Urothelium cell line (cell line): ENCODE measurements around the gene NCEH1.
"Not testable (repeated sequence)": the region's sequence is repeated elsewhere in the genome, so short reads cannot be mapped to it uniquely, and the experiment has no call there.

Experiments
- DNase-seq: peaks from one replicate; pipeline ENCODE4 v3.0.0; 2011; ENCODE audit warnings: low spot score, mixed read lengths
- FAIRE-seq: peaks from 2 replicates; lab custom pipeline; 2011; peaks lifted over from hg19 to GRCh38; lab: Jason Lieb, UNC

The NCEH1 gene, protein sequence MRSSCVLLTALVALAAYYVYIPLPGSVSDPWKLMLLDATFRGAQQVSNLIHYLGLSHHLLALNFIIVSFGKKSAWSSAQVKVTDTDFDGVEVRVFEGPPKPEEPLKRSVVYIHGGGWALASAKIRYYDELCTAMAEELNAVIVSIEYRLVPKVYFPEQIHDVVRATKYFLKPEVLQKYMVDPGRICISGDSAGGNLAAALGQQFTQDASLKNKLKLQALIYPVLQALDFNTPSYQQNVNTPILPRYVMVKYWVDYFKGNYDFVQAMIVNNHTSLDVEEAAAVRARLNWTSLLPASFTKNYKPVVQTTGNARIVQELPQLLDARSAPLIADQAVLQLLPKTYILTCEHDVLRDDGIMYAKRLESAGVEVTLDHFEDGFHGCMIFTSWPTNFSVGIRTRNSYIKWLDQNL

DNA sequence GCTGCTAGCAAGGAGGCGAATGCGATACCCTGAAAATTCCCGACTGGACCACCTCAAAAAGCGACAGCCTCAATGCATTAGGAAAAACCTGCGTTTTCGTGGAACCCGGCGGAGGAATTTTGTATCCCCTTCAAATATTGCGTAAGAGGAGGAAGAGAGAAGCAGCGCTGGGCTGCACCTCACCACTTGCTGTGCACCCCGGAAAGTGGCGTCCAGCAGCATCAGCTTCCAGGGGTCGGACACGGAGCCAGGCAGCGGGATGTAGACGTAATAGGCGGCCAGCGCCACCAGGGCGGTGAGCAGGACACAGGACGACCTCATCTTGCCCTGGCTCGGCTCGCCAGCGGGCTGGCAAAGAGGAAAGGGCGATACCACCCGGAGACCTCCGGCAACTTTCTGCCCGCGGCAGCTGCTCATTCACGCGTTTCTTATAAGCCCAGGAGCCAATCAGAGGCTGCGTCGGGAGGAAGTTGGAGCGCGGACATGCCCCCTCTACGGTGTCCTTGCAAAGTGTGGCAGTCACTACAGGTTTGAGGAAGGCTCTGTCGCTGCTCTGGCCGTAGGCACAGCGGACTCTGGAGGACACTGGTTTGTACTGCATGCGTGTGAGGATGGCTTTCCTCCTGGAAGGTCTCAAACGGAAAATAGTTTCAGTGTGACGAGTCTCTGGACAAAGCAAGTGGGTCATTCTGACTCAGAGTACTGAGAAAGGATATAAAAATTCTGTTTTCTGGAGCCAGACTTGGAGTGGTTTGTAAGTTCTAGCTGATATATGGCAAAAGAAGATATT is at the start of gene NCEH1:
TSS of gene NCEH1 (minus strand) at position 404 of the 790 bp plus-strand sequence. CDS start at position 321, 83 bp downstream.
- FAIRE-seq = peak; percentile 23
- DNase-seq = peak; percentile 91

DNA sequence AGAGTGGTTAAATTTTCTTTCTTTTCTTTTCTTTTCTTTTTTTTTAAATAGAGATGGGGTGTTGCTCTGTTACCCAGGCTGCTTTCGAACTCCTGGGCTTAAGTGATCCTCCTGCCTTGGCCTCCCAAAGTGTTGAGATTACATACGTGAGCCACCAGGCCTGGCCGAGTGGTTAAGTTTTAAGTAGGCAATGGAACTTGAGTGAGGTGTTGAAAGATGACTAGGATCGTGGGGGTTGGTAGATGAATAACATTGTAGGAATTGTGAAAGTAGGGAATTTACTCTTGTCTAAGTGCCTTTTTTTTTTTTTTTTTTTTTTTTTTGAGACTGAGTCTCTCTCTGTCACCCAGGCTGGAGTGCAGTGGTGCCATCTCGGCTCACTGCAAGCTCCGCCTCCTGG is 49.5 kb upstream of the NCEH1 start:
- DNase-seq, FAIRE-seq: not testable (repeated sequence)

DNA sequence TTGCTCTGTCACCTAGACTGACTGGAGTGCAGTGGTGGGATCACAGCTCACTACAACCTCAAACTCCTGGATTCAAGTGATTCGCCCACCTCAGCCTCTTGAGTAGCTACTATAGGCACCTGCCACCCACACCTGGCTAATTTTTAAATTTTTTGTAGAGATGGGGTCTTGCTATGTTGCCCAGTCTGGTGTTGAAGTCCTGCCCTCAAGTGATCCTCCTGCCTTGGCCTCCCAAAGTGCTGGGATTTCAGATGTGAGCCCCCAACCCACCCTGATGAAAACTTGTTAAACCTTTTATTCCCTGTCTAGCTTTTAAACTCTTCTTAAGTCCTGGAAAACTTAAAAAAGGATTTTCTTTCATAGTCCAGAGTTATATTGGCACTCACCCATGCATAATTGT is 42.3 kb upstream of the NCEH1 start:
- DNase-seq (no peak), FAIRE-seq (no peak)

DNA sequence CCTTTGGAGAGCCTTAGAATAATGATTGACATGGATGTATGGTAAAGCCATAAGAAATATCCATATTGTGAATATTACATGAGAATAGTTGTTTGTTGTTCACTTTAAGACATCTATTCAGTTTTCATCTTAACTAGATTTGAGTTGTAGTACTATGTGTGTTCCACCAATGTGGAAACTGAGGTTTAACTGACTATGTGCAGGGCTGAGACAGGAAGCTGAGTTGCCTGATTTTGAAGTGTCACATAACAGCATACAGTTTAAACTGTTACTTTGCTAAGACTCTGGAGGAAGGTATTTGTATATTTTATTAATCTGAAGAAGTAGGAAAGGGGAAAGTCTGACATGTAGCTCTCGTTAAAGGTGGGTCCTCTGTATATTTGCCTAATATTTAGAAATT is 41.8 kb upstream of the NCEH1 start:
- FAIRE-seq = no peak
- no peak for DNase-seq

DNA sequence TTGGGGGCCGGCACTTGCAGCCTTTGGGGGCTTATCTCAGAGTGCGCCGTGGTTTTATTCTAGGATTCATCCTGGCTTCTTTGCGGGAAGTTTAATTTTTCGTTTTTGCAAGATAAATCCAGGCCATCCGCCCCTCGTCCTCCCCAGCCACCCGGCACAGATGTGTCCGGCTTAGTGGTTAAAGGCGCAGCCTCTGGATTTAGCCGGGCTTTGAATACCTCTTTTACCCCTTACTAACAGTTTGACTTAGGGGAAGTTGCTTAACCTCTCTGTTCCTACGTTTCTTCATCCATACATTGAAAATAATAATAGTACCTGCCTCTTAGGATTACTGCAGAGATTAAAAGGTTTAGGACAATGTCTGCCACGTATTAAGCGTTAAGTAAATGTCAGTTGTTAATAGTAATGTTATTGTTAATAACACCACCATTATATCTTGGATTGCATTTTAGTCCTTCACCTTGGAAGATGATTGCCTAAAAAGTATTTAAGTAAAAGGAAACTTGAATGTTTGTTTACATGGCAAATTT is 40.4 kb upstream of the NCEH1 start:
- no peak for FAIRE-seq

DNA sequence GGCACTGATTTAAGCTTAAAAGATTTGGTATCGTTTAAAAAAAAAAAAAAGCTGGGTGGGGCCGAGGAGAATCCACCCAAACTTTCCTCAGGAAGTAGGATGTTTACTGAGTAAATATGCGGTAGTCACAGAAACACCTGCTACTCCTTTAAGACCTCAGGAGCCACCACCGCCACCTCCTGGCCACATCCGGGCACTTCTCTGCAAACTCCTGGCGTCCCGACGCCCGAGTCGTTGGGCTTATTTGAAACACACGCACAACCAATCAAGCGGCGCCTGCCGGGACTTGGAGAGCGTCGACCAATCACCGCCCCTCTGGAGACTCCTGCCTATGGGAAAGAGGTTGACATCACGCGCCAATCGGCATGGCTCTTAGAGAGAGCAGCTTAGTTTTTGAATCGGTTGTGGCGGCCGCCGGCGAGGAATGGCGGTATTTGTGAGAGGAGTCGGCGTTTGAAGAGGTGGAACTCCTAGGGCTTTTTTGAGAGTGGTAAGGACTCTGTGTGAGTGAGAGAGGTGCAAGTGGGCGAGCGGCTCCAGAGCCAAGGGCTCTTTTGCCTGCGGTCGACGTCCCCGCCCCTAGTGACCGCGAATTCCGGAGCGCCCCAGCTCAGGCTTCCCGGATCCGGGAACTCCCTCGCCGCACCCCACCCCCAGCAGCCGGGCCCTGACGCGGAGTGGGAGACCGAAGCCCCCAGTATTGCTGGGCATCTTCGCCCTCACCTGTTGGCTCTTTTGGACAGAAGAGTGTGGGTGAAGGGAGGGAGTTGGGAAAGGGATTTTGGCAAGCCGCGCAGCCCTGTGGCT is 39.7 kb upstream of the NCEH1 start, which contains the start of gene ECT2:
TSS of gene ECT2 (plus strand) at position 359 of the 807 bp plus-strand sequence. CDS start 3,805 bp downstream, outside the sequence.
- no peak for FAIRE-seq
- peak; percentile 96 for DNase-seq

More for the DNA sequence above, 40.4 kb upstream of the NCEH1 start:
- DNase-seq = peak; percentile 11

DNA sequence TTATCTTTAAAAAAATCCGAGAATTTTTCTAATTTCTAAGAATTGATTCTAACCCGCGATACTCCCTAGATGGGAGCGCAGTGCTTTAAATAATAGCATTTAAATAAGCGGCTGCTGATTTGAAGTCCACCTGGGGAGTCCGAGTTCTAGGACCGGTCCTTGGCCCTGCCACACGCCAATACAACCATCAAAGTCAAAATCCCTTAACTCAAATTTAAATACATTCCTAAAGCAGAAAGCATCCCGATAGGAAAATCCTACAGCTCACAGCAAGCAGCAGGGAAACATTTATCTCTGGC is 39.2 kb upstream of the NCEH1 start:
- DNase-seq (no peak), FAIRE-seq (no peak)

DNA sequence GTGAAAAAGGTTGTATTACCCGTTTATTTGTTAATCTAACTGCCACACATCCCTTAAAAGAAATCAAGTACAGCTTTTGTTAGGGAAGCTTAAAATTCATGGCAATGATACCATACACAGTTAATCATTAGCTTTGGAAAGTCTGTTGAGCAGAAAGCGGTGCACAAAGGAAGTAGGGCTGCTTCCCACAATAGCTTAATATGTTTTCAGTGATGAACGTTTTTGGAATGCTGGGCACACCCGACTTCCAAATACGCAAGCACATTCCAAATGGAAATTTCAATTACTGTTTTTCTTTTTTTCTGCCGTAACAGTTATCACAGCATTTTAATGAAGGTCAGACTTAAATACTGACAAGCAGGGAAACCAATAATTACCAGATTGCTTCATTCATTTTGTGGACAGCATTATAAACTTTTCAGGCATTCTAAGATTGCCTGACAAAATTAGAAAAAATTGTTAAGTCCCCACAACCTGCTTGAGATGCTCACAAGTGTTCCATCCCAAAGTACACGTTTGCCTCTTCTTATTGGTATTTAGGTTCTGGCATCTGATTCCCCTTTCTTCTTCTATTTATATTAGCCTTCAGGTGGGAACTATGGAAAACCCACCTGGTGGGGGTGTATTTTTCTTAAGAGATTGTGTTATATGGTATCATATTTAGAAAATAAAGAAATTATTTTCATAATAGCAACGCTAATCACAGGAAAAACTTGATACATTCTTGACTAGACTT is 38.5 kb upstream of the NCEH1 start:
- peak; percentile 36 for DNase-seq
- FAIRE-seq = no peak

DNA sequence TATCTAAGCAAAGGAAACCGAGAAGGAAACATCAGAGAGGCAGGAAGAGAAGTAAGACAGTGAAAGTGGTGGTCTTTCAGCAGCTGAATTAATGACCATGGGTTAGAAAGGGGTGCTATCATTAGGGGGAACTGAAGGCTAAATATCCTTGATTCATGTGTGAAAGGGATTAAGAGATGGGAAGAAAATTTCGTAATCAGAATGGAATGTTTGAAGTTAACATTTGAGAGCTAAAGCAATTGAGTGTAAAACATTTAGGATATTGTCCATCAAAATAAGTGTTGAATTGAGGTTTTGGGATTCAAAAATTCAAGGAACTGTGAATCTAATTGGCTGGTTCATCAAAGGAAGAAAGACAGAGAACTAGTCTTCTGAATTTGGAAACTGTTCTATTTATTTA is 35.6 kb upstream of the NCEH1 start:
- no peak for FAIRE-seq

DNA sequence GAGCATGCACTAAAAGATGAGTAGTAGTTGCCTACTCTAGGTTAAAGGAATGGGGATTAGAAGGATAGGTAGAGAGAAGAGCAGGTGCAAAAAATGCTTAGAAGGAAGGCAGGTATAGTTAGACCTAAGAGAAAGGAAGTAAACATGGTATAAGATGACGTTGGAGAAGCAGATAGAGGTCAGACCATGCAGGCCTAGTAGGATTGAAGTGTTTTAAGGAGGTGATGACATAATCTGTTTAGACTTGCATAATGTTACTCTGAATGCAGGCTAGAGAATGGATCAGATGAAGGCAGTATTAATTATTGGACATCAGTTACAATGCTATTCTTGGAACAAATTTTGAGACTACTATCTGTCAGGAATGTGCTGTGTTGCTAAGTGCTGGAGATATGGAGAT is 28.6 kb upstream of the NCEH1 start:
- no peak for FAIRE-seq

More for the DNA sequence above, 35.6 kb upstream of the NCEH1 start:
- no peak for DNase-seq

DNA sequence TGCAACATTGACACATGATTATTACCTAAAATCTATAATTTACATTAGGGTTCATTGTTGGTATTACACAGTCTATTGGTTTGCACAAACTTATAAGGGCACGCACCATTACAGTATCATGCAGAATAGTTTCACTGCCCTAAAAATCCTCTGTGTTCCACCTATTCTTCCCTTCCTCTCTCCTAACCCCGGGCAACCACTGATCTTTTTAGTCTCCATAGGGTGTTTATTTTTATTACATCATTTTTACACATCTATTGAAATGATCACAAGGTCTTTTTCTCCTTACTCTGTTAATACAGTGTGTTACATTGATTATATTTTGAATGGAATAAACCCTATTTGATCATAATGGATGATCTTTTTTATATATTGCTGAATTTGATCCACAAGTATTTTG is 24.1 kb upstream of the NCEH1 start:
- DNase-seq = no peak
- no peak for FAIRE-seq

More for the DNA sequence above, 28.6 kb upstream of the NCEH1 start:
- DNase-seq = no peak

DNA sequence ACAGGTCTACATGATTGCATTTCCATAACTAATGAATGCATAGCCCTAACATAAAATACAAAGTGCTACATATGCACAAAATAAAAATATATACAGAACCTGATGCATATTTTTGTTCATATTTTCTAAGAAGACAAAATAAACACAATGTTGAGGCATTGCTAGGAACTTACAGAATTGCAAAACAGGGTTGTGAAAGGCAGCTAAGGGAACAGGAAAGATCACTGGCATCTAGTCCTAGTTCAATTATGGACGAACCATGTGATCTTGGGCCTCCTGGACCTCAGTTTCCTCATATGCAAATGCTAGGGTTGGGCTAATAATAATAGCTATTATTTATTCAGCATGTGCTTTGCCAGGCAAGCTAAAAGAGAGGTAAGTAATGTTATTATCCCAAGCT is 15.5 kb upstream of the NCEH1 start:
- DNase-seq = no peak
- no peak for FAIRE-seq

DNA sequence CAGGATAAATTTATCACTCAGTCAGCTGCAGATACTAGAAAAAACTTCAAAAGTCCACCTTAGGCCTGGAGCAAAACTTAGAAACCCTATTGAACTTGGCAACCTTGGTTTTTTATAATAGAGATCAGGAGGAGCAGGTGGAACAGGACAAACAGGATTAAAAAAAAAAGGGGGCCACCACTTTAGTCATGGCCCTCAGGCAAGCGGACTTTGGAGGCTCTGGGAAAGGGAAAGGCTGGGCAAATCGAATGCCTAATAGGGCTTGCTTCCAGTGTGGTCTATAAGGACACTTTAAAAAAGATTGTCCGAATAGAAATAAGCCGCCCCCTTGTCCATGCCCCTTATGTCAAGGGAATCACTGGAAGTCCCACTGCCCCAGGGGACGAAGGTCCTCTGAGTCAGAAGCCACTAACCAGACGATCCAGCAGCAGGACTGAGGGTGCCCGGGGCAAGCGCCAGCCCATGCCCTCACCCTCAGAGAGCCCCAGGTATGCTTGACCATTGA is 11.7 kb upstream of the NCEH1 start:
- not testable (repeated sequence) for FAIRE-seq

DNA sequence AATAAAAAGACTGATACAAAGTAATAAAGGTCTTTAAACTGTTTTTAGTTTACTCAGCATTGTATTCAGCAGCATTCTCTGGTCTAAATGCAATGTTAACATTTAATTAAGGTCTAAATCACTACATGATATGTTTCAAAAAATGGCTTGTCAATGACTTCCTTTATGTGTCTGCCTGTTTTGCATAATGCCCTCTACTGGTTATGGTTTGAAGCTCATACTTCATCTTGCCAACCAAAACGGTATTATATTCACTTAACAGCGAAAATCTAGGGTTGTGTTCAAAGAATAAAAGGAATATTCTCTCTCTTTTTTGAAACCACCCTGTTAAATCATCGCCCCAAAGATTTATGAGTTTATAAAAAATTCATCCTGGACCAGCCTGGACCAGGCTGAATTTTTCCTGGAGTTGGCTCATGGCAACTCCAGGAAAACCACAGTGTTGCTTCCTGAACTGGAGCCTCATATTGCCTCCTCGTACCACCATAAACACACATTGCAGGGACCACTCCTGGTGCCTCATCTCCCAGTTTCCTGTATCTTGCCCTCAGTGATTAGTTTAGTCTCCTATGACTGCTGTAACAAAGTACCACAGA is 6.7 kb upstream of the NCEH1 start:
- no peak for DNase-seq
- FAIRE-seq = no peak

More for the DNA sequence above, 11.7 kb upstream of the NCEH1 start:
- not testable (repeated sequence) for DNase-seq

DNA sequence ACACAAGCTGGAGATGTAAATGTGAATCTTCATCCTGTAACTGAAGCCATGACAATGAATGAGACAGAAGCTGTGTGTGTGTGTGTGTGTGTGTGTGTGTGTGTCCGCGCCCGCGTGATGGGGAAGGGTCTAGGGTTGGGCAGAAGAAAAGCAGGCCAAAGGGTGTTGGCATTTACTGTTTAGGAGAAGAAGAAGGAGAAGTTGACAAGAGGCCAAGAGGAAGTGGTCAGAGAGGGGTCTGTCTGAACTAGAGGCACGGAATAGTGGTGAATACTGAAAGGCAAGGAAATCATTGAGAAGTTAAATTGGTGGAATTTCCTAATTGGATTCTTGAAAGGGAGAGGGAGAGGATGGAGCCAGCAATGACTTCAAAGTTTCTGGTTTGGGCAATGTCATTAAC is 5.6 kb upstream of the NCEH1 start:
- FAIRE-seq = no peak

DNA sequence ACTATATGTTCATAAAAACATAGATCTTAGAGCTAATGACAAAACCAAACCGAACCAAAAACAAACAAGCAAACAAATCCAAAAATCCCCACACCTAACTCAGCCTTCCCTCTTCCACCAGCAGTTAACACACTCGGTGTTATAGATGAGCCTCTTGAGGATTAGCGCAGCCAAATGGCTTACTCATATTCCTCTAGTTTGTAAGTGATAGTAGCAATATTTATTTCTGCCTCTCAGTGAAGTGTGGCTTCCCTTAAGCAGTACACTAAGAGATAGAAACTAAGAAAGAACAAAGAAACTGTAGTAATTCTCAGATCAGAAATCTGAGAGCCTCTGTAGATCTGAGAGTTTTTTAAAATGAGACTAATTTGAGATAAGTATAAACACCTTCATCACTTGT is 2.4 kb upstream of the NCEH1 start:
- no peak for DNase-seq
- no peak for FAIRE-seq

More for the DNA sequence above, 5.6 kb upstream of the NCEH1 start:
- no peak for DNase-seq

DNA sequence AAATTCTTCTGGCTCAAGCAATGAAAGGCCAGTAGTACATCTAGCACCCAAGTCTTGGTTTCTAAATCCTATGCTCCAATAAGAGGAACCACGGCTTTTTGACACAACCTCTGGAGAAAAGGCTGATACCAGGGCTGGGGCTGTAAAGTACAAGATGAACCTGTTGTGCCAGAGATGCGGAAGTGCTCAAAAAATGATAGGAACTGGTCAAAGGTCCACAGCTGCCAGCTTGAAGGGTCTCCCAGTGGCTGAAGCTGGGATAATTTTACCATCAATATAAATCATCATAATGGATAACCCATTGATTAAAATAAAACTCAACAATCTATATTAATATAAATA is 558 bp upstream of the NCEH1 start:
- FAIRE-seq (no peak), DNase-seq (peak; percentile 21)

DNA sequence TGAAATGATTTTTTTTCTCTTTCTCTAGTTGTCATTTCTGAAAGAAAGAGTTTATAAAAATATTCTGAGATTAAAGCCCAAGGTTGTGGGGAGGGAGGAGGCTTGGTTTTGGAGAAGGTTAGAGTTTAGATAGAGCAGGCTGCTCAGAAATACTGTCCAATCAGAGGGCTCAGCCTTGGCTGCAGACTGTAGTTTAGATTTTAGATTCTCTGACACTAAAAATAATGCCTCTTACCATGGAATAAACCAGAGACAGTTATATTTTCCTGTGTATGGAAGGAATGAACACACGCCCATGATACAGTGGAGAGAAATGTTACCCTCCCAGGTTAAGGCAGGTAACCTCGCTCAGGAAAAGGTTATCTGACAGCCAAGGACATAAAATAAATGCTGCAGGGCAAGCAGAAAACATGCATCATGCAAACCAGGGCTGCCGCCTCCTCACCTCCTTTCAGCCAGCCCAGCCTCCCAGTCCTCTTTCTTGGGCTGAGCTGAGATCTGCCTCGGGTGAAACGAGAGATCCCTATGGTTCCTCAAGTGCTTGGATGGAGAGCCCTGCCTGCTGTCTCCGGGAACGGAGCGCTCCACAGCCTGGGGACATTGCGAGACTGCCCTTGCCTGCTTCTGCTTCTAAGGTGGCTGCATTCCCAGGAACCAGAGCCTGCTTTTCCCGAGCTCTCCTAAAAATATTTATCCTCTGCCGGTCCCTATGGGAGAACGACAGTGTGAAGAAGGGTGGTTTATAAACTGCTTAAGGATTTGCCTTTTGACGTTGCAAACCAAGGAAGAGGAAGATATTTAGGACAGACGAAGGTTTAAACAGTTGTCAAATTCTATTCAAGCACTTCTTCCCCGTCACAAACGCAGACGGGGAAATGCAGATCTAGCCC is 848 bp downstream of the NCEH1 start:
- no peak for FAIRE-seq
- DNase-seq = peak; percentile 12
